Mucosa of descending colon (tissue), 3 donors: ENCODE results near the gene SLC26A4. TPM values are rescaled to one million over a fixed set of nuclear protein-coding genes. Genes with fewer than 3 reads are reported as not detected.

Source experiments
- ATAC-seq: fragments of 200-7000 bp; cut with Tn5 transposase; one replicate; pipeline ENCODE4 v1.9.1; 2020; ENCODE audit warnings: mild to moderate bottlenecking, moderate library complexity
- DNase-seq, 3 donors: peaks; one replicate each; pipeline ENCODE4 v3.0.0-alpha.2; 2020
- H3K36me3 ChIP-seq: fragments of 200-600 bp; one replicate; pipeline ENCODE4 v1.8.0; 2021; ENCODE audit warnings: low read depth, mild to moderate bottlenecking
- H3K4me1 ChIP-seq: fragments of 200-600 bp; one replicate; pipeline ENCODE4 v1.8.0; 2021; ENCODE audit warnings: low read depth, mild to moderate bottlenecking
- H3K4me3 ChIP-seq: fragments of 200-600 bp; one replicate; pipeline ENCODE4 v1.8.0; 2021; ENCODE audit warnings: mild to moderate bottlenecking
- H3K9me3 ChIP-seq: fragments of 200-600 bp; one replicate; pipeline ENCODE4 v1.8.0; 2021; ENCODE audit warnings: mild to moderate bottlenecking
- CTCF ChIP-seq: fragments of 200-600 bp; IDR thresholded peaks from one replicate; pipeline ENCODE4 v1.8.0; 2022; ENCODE audit warnings: antibody characterized with exemption, mild to moderate bottlenecking
- intact Hi-C, 2 donors: fragments of 100-400 bp; cut with DNase I in 1 of 2; cut with micrococcal nuclease in 1 of 2; formaldehyde crosslinking; loops; one replicate each; pipeline versions ENCODE4 v1.11.0 to v1.11.1; 2022; cut with DNase I, micrococcal nuclease
- total RNA-seq, 3 donors: library from RNA; stranded (reverse); fragmentation: NEBNext Ultra II Directional in 2 of 3; extraction: Animal tissue kit (Norgen Biotek cat#: 25700) in 2 of 3; gene quantifications; one replicate each; pipeline versions ENCODE4 v1.2.1 to v1.2.4, GENCODE V29; 2021 to 2023
- donor health status: DM: no; HTN: no; CAD: no; lungs with moderate emphysema.
- donor health status: DM: no; HTN: no; CAD: no.
- donor health status: DM: no; HTN: yes; CAD: no.

The SLC26A4 gene
- total RNA-seq, 3 donors from 2014 or later: 0.48 to 1.4 (median 0.57) TPM

- intact Hi-C loops: no loop called here
Measured at GRCh38 chr7:107668296-107668695, 7.7 kb downstream of the SLC26A4 start.

GRCh38 chr7:107672183-107672582, 11.6 kb downstream of the SLC26A4 start:
- Histone ChIP-seq H3K9me3 (no peaks in the 10 kb centered on the region), H3K4me3 (no peak overlapping the region), H3K36me3 (no peaks in the 10 kb centered on the region), H3K4me1 (no peaks in the 10 kb centered on the region)
- intact Hi-C loops: no loop called here
- ATAC-seq (no peak), DNase-seq (no peak)
- TF ChIP-seq CTCF: no peak

More at GRCh38 chr7:107668296-107668695, 7.7 kb downstream of the SLC26A4 start:
- Histone ChIP-seq H3K9me3 (no peaks in the 10 kb centered on the region), H3K4me1 (no peaks in the 10 kb centered on the region), H3K36me3 (no peaks in the 10 kb centered on the region), H3K4me3 (no peak overlapping the region)
- no peak for ATAC-seq
- TF ChIP-seq CTCF: no peak
- no peak for DNase-seq

- Histone ChIP-seq H3K9me3 (no peaks in the 10 kb centered on the region), H3K36me3 (no peaks in the 10 kb centered on the region), H3K4me3 (no peak overlapping the region), H3K4me1 (no peaks in the 10 kb centered on the region)
- intact Hi-C loops: no loop called here
- DNase-seq (no peak), ATAC-seq (no peak)
- no peak for TF ChIP-seq CTCF
Measured at GRCh38 chr7:107676249-107676648, 15.6 kb downstream of the SLC26A4 start.

- intact Hi-C loops: no loop called here
- no peaks in the 10 kb centered on the region for H3K36me3 ChIP-seq
- no peak overlapping the region for H3K4me3 ChIP-seq
- H3K9me3 ChIP-seq: no peaks in the 10 kb centered on the region
- DNase-seq (no peak), ATAC-seq (no peak)
- TF ChIP-seq CTCF: no peak
- H3K4me1 ChIP-seq: no peaks in the 10 kb centered on the region
Measured at GRCh38 chr7:107678110-107678753, 17.6 kb downstream of the SLC26A4 start.

- Histone ChIP-seq H3K4me1 (no peaks in the 10 kb centered on the region), H3K4me3 (no peak overlapping the region), H3K9me3 (no peaks in the 10 kb centered on the region), H3K36me3 (no peaks in the 10 kb centered on the region)
- DNase-seq (no peak), ATAC-seq (no peak)
- intact Hi-C loops: no loop called here
- TF ChIP-seq CTCF: no peak
Measured at GRCh38 chr7:107680478-107680877, 19.9 kb downstream of the SLC26A4 start.

- no peaks in the 10 kb centered on the region for H3K4me1 ChIP-seq
- intact Hi-C loops: no loop called here
- DNase-seq: no peak
Measured at GRCh38 chr7:107682886-107683285, 22.3 kb downstream of the SLC26A4 start.

More at GRCh38 chr7:107682886-107683285, 22.3 kb downstream of the SLC26A4 start:
- TF ChIP-seq CTCF: no peak
- no peaks in the 10 kb centered on the region for H3K36me3 ChIP-seq
- no peak for ATAC-seq
- H3K9me3 ChIP-seq: no peaks in the 10 kb centered on the region
- H3K4me3 ChIP-seq: no peak overlapping the region
